ENCODE data around the gene DDX19B.
A peak's percentile ranks its signal among the peaks of the same experiment; 100 is the strongest.

The DDX19B gene

DNA sequence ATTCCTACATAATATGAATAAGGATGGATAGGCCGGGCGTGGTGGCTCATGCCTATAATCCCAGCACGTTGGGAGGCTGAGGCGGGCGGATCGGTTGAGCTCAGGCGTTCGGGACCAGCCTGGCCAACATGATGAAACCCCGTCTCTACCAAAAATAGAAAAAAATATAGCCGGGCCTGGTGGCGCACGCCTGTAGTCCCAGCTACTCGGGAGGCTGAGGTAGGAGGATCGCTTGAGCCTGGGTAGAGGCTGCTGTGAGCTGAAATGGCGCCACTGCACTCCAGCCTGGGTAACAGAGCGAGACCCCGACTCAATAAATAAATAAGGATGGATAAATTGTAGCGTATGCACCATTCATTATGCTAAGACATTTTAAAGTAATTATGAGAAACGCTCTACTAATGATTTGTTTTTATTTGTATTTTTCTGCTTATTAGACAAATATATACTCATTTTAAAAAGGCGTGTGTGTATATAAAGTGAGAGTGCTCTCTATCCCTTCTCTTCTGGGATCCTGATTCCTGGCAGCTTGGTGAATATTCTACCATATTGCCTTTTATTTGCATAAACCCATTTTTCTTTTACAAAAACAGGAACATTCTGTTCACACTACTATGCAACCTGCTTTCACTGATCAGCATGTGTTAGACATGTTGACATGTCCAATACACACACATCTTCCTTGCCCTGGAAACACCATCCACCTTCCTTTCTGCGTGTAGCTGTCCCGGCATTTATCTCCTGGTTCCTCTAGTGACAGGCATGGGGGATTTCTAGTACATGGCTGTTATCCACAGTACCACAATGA is 74.1 kb downstream of the DDX19B start:
- DNase-seq (ENCODE audit: extremely low read depth, low read depth) = no peak
- TF ChIP-seq, protein P1, sequence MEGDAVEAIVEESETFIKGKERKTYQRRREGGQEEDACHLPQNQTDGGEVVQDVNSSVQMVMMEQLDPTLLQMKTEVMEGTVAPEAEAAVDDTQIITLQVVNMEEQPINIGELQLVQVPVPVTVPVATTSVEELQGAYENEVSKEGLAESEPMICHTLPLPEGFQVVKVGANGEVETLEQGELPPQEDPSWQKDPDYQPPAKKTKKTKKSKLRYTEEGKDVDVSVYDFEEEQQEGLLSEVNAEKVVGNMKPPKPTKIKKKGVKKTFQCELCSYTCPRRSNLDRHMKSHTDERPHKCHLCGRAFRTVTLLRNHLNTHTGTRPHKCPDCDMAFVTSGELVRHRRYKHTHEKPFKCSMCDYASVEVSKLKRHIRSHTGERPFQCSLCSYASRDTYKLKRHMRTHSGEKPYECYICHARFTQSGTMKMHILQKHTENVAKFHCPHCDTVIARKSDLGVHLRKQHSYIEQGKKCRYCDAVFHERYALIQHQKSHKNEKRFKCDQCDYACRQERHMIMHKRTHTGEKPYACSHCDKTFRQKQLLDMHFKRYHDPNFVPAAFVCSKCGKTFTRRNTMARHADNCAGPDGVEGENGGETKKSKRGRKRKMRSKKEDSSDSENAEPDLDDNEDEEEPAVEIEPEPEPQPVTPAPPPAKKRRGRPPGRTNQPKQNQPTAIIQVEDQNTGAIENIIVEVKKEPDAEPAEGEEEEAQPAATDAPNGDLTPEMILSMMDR (IDR thresholded peaks at IDR 0.05; ENCODE audit: low read depth, low read length) = no peak

GRCh38 chr16:70374213-70374612 is 75.2 kb downstream of the DDX19B start:
- no peak for DNase-seq (ENCODE audit: extremely low read depth, low read depth)
- TF ChIP-seq, protein P1 (IDR thresholded peaks at IDR 0.05; ENCODE audit: low read depth, low read length) = no peak

GRCh38 chr16:70375636-70376611 is 76.9 kb downstream of the DDX19B start:
- no peak for DNase-seq (ENCODE audit: extremely low read depth, low read depth)
- TF ChIP-seq, protein P1 (IDR thresholded peaks at IDR 0.05; ENCODE audit: low read depth, low read length) = no peak

DNA sequence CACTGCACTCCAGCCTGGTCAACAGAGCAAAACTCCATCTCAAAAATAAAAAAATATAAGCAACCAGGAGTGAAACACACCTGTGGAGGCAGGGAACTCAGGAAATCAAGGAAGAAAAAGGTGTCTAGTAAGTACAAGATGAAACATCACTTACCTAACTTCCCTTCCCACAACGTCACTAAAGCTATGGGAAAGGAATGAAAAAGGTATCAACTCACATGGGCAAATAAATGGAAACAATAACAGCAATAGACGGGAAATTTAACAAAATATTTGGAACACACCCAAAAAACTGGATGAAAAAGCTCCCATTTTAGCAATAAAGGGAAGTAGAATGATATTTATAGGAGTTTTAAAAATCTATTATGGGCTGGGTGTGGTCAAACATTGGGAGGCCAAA is 78.8 kb downstream of the DDX19B start:
- no peak for DNase-seq (ENCODE audit: extremely low read depth, low read depth)
- TF ChIP-seq, protein P1 (IDR thresholded peaks at IDR 0.05; ENCODE audit: low read depth, low read length) = no peak

DNA sequence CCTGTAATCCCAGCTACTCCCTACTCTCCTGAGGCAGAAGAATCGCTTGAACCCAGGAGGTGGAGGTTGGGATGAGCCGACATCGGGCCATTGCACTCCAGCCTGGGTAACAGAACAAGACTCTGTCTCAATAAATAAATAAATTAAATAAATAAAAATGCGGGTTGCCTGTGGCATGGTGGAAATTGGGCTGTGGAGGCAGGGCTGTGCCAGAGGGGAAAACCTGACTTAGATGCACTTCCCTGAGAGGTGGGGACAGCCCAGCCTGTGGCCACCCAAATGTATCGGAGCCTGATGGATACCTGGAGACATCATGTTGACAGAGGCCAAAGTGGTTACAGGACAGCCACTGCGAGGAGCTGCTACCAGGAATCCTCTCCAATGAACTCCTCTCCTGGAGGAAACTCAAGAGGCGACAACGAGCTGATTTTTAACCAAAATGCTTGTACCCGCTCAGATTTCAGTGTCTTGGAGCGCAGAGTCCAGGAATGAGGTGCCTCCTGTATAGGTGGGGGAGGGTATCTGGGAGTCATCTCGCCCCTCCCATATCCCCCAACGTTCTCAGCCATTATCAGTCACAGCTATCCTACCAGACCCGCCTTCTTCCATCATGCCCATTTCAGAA is 80.0 kb downstream of the DDX19B start:
- TF ChIP-seq, protein P1 (IDR thresholded peaks at IDR 0.05; ENCODE audit: low read depth, low read length) = no peak
- no peak for DNase-seq (ENCODE audit: extremely low read depth, low read depth)

- peak; percentile 76 for DNase-seq (ENCODE audit: extremely low read depth, low read depth)
- TF ChIP-seq, protein P1 (IDR thresholded peaks at IDR 0.05; ENCODE audit: low read depth, low read length) = no peak
Measured at GRCh38 chr16:70380248-70380918, 81.4 kb downstream of the DDX19B start.
